ENCODE measurements around the gene KL. TPM values are rescaled to one million over a fixed set of nuclear protein-coding genes. Genes with fewer than 3 reads are reported as not detected.

Gene KL
- total RNA-seq, 1 experiment from 2014 or later, result 1.5 TPM

DNA sequence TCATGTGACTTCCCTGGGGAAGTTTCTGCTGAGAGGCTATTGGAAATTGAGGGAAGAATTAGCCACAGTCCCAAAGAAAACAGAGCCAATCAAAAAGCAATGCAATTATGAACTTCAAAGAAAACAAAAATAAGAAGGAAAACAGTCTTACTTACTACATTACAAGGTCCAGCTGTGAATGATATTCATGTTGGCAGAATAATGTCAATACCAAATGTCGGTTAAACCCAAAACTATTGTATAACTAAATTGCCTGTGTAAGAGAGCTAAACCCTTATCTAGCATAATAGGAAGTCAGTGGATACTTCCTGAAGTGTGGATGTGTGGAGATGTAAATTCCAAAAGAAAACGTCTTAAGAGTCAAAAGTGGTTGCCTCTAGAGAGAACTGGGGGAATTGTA, 12.4 kb downstream of the KL start:
- Histone ChIP-seq H3K36me3 (ENCODE audit: insufficient read depth, low read length, poor library complexity, severe bottlenecking) (no peaks in the 10 kb centered on the region), H3K4me3 (ENCODE audit: low read depth, low read length, poor library complexity, severe bottlenecking) (no peak overlapping the region), H3K9me3 (ENCODE audit: low read depth, low read length, poor library complexity, severe bottlenecking) (no peaks in the 10 kb centered on the region), H3K4me1 (ENCODE audit: insufficient read depth, low read length, poor library complexity, severe bottlenecking) (peaks cover 5% of the 10 kb centered on the region), H3K27me3 (replicated peaks; ENCODE audit: insufficient read depth, low read depth, low read length, poor library complexity) (no peaks in the 10 kb centered on the region), H3K27ac (ENCODE audit: low read depth, low read length, poor library complexity, severe bottlenecking) (no peak overlapping the region)
- intact Hi-C loops (cut with micrococcal nuclease; ENCODE audit: unreplicated experiment), result no loop called here
- ChIA-PET CTCF (interaction anchor here (0.5 kb wide), 1 partner anchor 18 kb away, joined by 3 read pairs; no protein-coding TSS in a partner anchor), POLR2A (ENCODE audit: low non-redundant PET) (no interaction called here)
- DNase-seq (ENCODE audit: low spot score), result no peak
- no TSS peak for BruUV-seq (replicated peaks)
- TF ChIP-seq, protein P1, sequence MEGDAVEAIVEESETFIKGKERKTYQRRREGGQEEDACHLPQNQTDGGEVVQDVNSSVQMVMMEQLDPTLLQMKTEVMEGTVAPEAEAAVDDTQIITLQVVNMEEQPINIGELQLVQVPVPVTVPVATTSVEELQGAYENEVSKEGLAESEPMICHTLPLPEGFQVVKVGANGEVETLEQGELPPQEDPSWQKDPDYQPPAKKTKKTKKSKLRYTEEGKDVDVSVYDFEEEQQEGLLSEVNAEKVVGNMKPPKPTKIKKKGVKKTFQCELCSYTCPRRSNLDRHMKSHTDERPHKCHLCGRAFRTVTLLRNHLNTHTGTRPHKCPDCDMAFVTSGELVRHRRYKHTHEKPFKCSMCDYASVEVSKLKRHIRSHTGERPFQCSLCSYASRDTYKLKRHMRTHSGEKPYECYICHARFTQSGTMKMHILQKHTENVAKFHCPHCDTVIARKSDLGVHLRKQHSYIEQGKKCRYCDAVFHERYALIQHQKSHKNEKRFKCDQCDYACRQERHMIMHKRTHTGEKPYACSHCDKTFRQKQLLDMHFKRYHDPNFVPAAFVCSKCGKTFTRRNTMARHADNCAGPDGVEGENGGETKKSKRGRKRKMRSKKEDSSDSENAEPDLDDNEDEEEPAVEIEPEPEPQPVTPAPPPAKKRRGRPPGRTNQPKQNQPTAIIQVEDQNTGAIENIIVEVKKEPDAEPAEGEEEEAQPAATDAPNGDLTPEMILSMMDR (conservative IDR thresholded peaks at IDR 0.05; ENCODE audit: low read depth, low read length), result no peak
- TF ChIP-seq EZH2 (IDR thresholded peaks at IDR 0.05; ENCODE audit: borderline replicate concordance, low read depth, low read length, poor library complexity, severe bottlenecking), result no peak

- TF ChIP-seq EZH2 (IDR thresholded peaks at IDR 0.05; ENCODE audit: borderline replicate concordance, low read depth, low read length, poor library complexity, severe bottlenecking), result no peak
- no TSS peak for BruUV-seq (replicated peaks)
- intact Hi-C loops (cut with micrococcal nuclease; ENCODE audit: unreplicated experiment), result no loop called here
- Histone ChIP-seq H3K27me3 (replicated peaks; ENCODE audit: insufficient read depth, low read depth, low read length, poor library complexity) (no peaks in the 10 kb centered on the region), H3K4me3 (ENCODE audit: low read depth, low read length, poor library complexity, severe bottlenecking) (no peak overlapping the region), H3K27ac (ENCODE audit: low read depth, low read length, poor library complexity, severe bottlenecking) (no peak overlapping the region), H3K36me3 (ENCODE audit: insufficient read depth, low read length, poor library complexity, severe bottlenecking) (no peaks in the 10 kb centered on the region), H3K4me1 (ENCODE audit: insufficient read depth, low read length, poor library complexity, severe bottlenecking) (peaks cover 10% of the 10 kb centered on the region), H3K9me3 (ENCODE audit: low read depth, low read length, poor library complexity, severe bottlenecking) (no peaks in the 10 kb centered on the region)
- no peak for DNase-seq (ENCODE audit: low spot score)
- ChIA-PET CTCF (no interaction called here), POLR2A (ENCODE audit: low non-redundant PET) (no interaction called here)
Observed at GRCh38 chr13:33031277-33031676, 15.1 kb downstream of the KL start.

DNA sequence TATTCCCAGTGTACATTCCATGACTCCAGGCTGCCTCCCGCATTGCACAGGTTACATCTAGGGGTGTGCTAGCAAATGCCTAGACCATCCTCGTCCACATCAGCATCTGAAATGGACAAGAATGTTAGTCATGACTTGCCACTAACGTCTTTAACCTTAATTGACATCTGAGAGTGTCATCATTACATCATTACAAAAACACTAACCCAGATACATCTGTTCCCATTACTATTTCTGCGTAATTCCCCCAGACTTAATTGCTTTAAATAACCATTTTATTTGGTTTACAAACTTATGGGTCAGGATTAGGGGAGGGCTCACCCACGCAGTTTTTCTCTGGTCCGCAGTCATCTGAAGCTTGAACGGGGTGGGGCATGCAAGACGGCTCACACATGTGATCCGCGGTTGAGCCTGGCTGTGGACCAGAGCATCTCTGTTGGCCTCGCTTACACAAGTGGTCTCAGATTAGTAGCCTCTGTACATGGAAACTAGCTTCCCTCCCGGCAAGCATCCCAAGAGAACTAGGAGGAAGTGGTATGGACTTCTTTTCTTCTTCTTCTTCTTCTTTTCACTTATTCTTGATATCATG, 15.9 kb downstream of the KL start:
- TF ChIP-seq, protein P1 (conservative IDR thresholded peaks at IDR 0.05; ENCODE audit: low read depth, low read length), result no peak
- TF ChIP-seq EZH2 (IDR thresholded peaks at IDR 0.05; ENCODE audit: borderline replicate concordance, low read depth, low read length, poor library complexity, severe bottlenecking), result no peak
- ChIA-PET CTCF (no interaction called here), POLR2A (ENCODE audit: low non-redundant PET) (no interaction called here)
- DNase-seq (ENCODE audit: low spot score), result no peak
- no TSS peak for BruUV-seq (replicated peaks)
- Histone ChIP-seq H3K36me3 (ENCODE audit: insufficient read depth, low read length, poor library complexity, severe bottlenecking) (no peaks in the 10 kb centered on the region), H3K27me3 (replicated peaks; ENCODE audit: insufficient read depth, low read depth, low read length, poor library complexity) (no peaks in the 10 kb centered on the region), H3K4me1 (ENCODE audit: insufficient read depth, low read length, poor library complexity, severe bottlenecking) (peaks cover 10% of the 10 kb centered on the region), H3K27ac (ENCODE audit: low read depth, low read length, poor library complexity, severe bottlenecking) (no peak overlapping the region), H3K4me3 (ENCODE audit: low read depth, low read length, poor library complexity, severe bottlenecking) (no peak overlapping the region), H3K9me3 (ENCODE audit: low read depth, low read length, poor library complexity, severe bottlenecking) (no peaks in the 10 kb centered on the region)
- intact Hi-C loops (cut with micrococcal nuclease; ENCODE audit: unreplicated experiment), result no loop called here

Data from A673 (cell line).